ENCODE measurements around the gene STAT3. TPM values are rescaled to one million over a fixed set of nuclear protein-coding genes. Genes with fewer than 3 reads are reported as not detected.

Gene STAT3
- total and polyA plus RNA-seq, 9 of the 15 experiments (the other 6 are each of a cell fraction or from before 2014, with no cell fraction given) = 90.0 to 179 (median 114) TPM

DNA sequence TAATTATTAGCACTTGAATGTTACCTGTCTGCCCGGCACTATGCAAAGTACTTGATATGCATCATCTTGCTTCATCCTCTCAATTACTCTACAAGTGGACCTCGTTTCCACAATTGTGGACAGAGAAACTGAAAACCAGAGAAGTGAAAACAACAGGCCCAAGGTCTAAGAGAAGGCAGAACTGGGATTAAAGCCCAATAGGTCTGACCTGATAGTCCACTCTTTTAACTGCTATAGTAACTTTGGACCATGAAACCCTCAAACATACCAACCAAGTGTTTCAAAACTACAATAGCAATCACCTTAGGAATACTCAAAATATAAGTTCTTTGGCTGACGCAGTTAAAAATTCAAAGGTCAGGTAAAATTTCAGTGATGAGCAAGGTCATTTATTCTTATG is 7.3 kb downstream of the STAT3 start:
- Histone ChIP-seq H3K36me3 (ENCODE audit: control insufficient read depth, insufficient read depth, low read length) (peaks cover 18% of the 10 kb centered on the region; the same call in 2 of the 3 replicates), H4K20me1 (replicated peaks; ENCODE audit: control insufficient read depth, insufficient read depth, low read length) (no peaks in the 10 kb centered on the region), H3K4me3 (no peak overlapping the region), H2AFZ (ENCODE audit: low read depth, low read length) (no peak overlapping the region), H3K9me1 (ENCODE audit: control insufficient read depth, insufficient read depth, low read length) (no peaks in the 10 kb centered on the region), H3K9ac (ENCODE audit: insufficient read depth in 1 of 2, low read depth in 2 of 2, low read length in 2 of 2) (no peak overlapping the region), H3K4me1 (replicated peaks in 1 of 2; ENCODE audit: control insufficient read depth in 2 of 2, insufficient read depth in 2 of 2, low read length in 2 of 2) (peaks cover 0 to 9% of the 10 kb centered on the region in 2 experiments; a peak in 2 of 5 replicates), H3K79me2 (ENCODE audit: control insufficient read depth, insufficient read depth, low read length) (peaks cover 76% of the 10 kb centered on the region), H3K4me2 (ENCODE audit: insufficient read depth, low read length) (no peak overlapping the region), H3K9me3 (replicated peaks; ENCODE audit: control insufficient read depth, insufficient read depth, low read depth, low read length) (no peaks in the 10 kb centered on the region), H3K27ac (ENCODE audit: extremely low read depth, low read depth, low read length) (no peak overlapping the region), H3K27me3 (ENCODE audit: control insufficient read depth in 2 of 2, insufficient read depth in 2 of 2, low read length in 2 of 2) (no peaks in the 10 kb centered on the region)
- no TSS peak for BruUV-seq (replicated peaks)
- FAIRE-seq = no peak
- POLR2A ChIA-PET = no interaction called here
- TF ChIP-seq CHD2 (IDR thresholded peaks at IDR 0.05; ENCODE audit: low read depth, low read length) (no peak), PYGO2 (tag; IDR thresholded peaks at IDR 0.05) (no peak), ZNF707 (CRISPR knock-in tag; conservative IDR thresholded peaks at IDR 0.05) (no peak), HMG20A (CRISPR knock-in tag; conservative IDR thresholded peaks at IDR 0.05) (no peak), ZNF12 (CRISPR knock-in tag; IDR thresholded peaks at IDR 0.05) (no peak), ZBED1 (IDR thresholded peaks at IDR 0.05) (no peak), NR3C1 (CRISPR knock-in tag; IDR thresholded peaks at IDR 0.05) (no peak), RBBP5 (IDR thresholded peaks at IDR 0.05; ENCODE audit: borderline replicate concordance, insufficient read depth, low read length, poor library complexity, severe bottlenecking) (no peak), ZKSCAN3 (CRISPR knock-in tag; IDR thresholded peaks at IDR 0.05) (no peak), MAFG (tag; conservative IDR thresholded peaks at IDR 0.05) (no peak), MYC (IDR thresholded peaks at IDR 0.05; ENCODE audit: low read depth, low read length) (no peak), MYC (CRISPR knock-in tag; IDR thresholded peaks at IDR 0.05; ENCODE audit: borderline replicate concordance, low read depth) (no peak)
- TF ChIP-seq, protein P1, sequence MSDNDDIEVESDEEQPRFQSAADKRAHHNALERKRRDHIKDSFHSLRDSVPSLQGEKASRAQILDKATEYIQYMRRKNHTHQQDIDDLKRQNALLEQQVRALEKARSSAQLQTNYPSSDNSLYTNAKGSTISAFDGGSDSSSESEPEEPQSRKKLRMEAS (CRISPR knock-in tag; IDR thresholded peaks at IDR 0.05) = no peak
- TF ChIP-seq, protein P2, sequence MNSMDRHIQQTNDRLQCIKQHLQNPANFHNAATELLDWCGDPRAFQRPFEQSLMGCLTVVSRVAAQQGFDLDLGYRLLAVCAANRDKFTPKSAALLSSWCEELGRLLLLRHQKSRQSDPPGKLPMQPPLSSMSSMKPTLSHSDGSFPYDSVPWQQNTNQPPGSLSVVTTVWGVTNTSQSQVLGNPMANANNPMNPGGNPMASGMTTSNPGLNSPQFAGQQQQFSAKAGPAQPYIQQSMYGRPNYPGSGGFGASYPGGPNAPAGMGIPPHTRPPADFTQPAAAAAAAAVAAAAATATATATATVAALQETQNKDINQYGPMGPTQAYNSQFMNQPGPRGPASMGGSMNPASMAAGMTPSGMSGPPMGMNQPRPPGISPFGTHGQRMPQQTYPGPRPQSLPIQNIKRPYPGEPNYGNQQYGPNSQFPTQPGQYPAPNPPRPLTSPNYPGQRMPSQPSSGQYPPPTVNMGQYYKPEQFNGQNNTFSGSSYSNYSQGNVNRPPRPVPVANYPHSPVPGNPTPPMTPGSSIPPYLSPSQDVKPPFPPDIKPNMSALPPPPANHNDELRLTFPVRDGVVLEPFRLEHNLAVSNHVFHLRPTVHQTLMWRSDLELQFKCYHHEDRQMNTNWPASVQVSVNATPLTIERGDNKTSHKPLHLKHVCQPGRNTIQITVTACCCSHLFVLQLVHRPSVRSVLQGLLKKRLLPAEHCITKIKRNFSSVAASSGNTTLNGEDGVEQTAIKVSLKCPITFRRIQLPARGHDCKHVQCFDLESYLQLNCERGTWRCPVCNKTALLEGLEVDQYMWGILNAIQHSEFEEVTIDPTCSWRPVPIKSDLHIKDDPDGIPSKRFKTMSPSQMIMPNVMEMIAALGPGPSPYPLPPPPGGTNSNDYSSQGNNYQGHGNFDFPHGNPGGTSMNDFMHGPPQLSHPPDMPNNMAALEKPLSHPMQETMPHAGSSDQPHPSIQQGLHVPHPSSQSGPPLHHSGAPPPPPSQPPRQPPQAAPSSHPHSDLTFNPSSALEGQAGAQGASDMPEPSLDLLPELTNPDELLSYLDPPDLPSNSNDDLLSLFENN (IDR thresholded peaks at IDR 0.05; ENCODE audit: low read depth in 2 of 2, low read length in 2 of 2) = no peak
- intact Hi-C loops (cut with micrococcal nuclease) (no loop called here), in situ Hi-C loops (cut with MboI) (no loop called here)
- CTCF ChIA-PET (ENCODE audit: low intra/inter-chr PET ratio) = no interaction called here
- DNase-seq (ENCODE audit: extremely low read depth in 1 of 4, low spot score in 3 of 4) = no peak
- WGBS (ENCODE audit: insufficient coverage, low coverage, missing lambda C conversion rate) = 95% methylated on average over 3 of the region's 3 CpGs
- ATAC-seq = no peak
